ENCODE results near the gene SH3GL1. TPM values are rescaled to one million over a fixed set of nuclear protein-coding genes. Genes with fewer than 3 reads are reported as not detected.

The SH3GL1 gene
- total RNA-seq, 4 donors from 2014 or later: 109 to 117 (median 112) TPM

DNA sequence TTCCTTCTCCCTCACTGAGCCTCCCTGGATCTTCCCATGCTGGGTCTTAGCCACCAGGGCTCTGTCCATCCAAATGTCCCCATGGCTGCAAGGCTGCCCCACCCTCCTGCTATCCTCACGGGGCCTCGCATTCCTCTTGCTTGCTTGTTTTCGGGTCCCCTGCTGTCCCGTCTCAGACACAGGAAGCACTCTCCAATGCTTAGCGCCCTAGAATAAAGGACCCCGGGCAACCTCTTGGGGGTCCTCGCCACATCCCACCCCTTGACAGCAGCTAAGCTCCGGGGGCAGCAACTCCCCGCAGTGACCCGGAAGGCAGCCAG, 23.7 kb downstream of the SH3GL1 start:
- WGBS, 2 donors: 51 to 58% methylated on average over 10 of the region's 10 CpGs

GRCh38 chr19:4376028-4376670, 24.2 kb downstream of the SH3GL1 start:
- 58 to 65% methylated on average over 16 of the region's 16 CpGs for WGBS, 2 donors
- DNase-seq (ENCODE audit: low spot score in 2 of 2): peak in 1 of 2 donors; percentile 85
- H3K4me3 ChIP-seq (ENCODE audit: low read depth, poor library complexity, severe bottlenecking): no peak overlapping the region
- intact Hi-C loops (cut with DNase I; ENCODE audit: low total_unique reads): no loop called here
- TF ChIP-seq POLR2A (IDR thresholded peaks at IDR 0.05): no peak
- TF ChIP-seq CTCF (IDR thresholded peaks at IDR 0.05): no peak

More for the DNA sequence above, 23.7 kb downstream of the SH3GL1 start:
- TF ChIP-seq POLR2A (IDR thresholded peaks at IDR 0.05): no peak
- TF ChIP-seq CTCF (IDR thresholded peaks at IDR 0.05): no peak
- no peak overlapping the region for H3K4me3 ChIP-seq (ENCODE audit: low read depth, poor library complexity, severe bottlenecking)
- intact Hi-C loops (cut with DNase I; ENCODE audit: low total_unique reads): no loop called here
- peak in 1 of 2 donors; percentile 86 for DNase-seq (ENCODE audit: low spot score in 2 of 2)

DNA sequence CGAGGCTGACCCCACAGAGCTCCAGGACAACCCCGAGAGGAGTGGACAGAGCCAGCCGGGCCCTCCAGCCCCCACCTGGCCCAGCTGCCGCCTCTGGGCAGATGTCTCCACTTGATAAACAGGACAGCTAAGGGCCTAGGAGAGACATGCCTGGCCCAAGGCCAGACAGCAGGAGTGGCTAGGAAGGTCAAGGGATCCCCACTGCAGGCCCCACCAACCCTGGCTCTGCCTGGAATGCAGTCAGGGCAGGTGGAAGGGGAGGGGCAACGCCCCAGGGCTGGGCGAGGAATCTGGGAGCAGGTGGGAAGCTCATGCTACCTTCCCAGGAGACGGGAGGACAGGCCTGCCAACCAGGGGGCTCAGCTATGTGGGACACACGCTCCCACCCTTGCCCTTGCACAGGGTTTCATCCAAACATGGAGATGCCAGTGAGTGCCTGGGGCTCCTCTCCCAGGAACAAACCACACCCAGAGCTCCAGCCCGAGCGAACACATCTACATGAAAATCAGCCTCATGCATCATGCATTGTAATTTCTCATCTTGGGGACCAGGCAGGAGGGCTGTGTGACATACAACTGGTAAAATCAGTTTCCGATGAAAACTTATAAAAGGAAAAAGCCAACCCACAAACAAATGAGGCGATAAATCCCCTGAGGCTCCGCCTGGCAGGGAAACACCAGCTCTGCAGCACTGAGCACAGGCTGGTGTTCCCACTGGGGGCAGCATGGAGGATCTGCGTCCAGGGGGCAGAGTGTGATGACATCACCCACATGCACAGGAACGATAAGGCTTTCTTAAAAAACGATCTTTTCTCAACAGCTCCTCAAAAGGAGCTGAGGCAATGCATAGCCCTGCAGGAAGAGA, 25.0 kb downstream of the SH3GL1 start:
- peak in 1 of 2 donors; percentile 90 for DNase-seq (ENCODE audit: low spot score in 2 of 2)
- intact Hi-C loops (cut with DNase I; ENCODE audit: low total_unique reads): no loop called here

DNA sequence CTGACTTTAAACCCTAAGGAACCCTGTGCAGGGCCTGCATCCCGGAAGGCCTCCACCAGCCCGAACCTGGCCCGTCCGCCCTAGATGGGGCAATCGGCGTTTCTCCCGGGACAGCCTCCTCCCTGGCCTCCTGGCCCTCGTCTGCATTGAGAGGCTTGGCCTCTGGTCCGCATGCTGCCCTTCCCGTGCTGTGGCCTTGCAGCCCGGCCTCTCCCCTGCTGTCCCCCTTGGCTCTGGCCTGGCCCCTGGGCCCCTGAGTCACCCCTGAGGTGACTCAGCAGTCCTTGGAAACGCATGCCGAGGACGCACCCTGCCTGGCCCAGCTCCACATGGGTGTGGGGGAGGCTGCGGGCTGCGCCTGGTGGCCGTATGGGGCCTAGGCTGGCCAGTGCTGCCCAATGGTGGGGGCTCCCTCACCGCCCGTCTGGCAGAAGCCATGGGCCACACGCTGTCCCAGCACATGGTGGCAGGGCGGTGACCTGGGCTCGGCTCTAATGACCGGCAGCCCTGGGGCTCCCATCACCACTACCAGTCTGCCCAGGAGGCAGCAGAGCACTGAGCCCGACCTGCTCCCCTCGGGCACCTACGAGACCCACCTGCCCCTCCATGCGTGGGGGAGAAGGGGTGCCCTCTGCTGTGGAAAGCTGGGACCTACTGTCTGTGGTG, 25.7 kb downstream of the SH3GL1 start:
- WGBS, 2 donors: 29 to 37% methylated on average over 22 to 24 of the region's 27 CpGs
- intact Hi-C loops (cut with DNase I; ENCODE audit: low total_unique reads): no loop called here
- no peak overlapping the region for H3K4me3 ChIP-seq (ENCODE audit: low read depth, poor library complexity, severe bottlenecking)
- TF ChIP-seq CTCF (IDR thresholded peaks at IDR 0.05) (peak in 1 of 3 donors; percentile 8), POLR2A (IDR thresholded peaks at IDR 0.05) (no peak)
- DNase-seq (ENCODE audit: low spot score in 2 of 2): peak; percentile 77 to 96

More for the DNA sequence above, 25.0 kb downstream of the SH3GL1 start:
- 20 to 22% methylated on average over 15 to 16 of the region's 16 CpGs for WGBS, 2 donors
- no peak for TF ChIP-seq CTCF (IDR thresholded peaks at IDR 0.05)
- TF ChIP-seq POLR2A (IDR thresholded peaks at IDR 0.05): no peak
- no peak overlapping the region for H3K4me3 ChIP-seq (ENCODE audit: low read depth, poor library complexity, severe bottlenecking)

GRCh38 chr19:4373601-4374497, 26.5 kb downstream of the SH3GL1 start:
- WGBS, 2 donors: 35 to 38% methylated on average over 21 to 24 of the region's 25 CpGs
- no peak overlapping the region for H3K4me3 ChIP-seq (ENCODE audit: low read depth, poor library complexity, severe bottlenecking)
- TF ChIP-seq POLR2A (IDR thresholded peaks at IDR 0.05) (no peak), CTCF (IDR thresholded peaks at IDR 0.05) (no peak)
- DNase-seq (ENCODE audit: low spot score in 2 of 2): peak; percentile 65 to 92
- intact Hi-C loops (cut with DNase I; ENCODE audit: low total_unique reads): no loop called here
